IgD-negative memory B cell (primary cell): ENCODE measurements around the gene SS18L1. TPM values are rescaled to one million over a fixed set of nuclear protein-coding genes. Genes with fewer than 3 reads are reported as not detected.
A peak's percentile ranks its signal among the peaks of the same experiment; 100 is the strongest.

Experiments
- H3K27ac Mint-ChIP-seq, 3 donors: one replicate each; pipeline ENCODE4 v1.8.0; 2020 to 2022; ENCODE audit warnings: mild to moderate bottlenecking in 3 of 3, mixed read lengths in 3 of 3, moderate library complexity in 1 of 3
- H3K27me3 Mint-ChIP-seq: one replicate; pipeline ENCODE4 v1.8.0; 2021; ENCODE audit warnings: mixed read lengths
- H3K36me3 Mint-ChIP-seq: one replicate; pipeline ENCODE4 v1.8.0; 2020; ENCODE audit warnings: mild to moderate bottlenecking, mixed read lengths
- H3K4me1 Mint-ChIP-seq, 3 donors: one replicate each; pipeline ENCODE4 v1.8.0; 2020 to 2022; ENCODE audit warnings: mixed read lengths in 3 of 3, mild to moderate bottlenecking in 1 of 3
- H3K4me3 Mint-ChIP-seq, 4 donors: one replicate each; pipeline ENCODE4 v1.8.0; 2020 to 2022; ENCODE audit warnings: mild to moderate bottlenecking in 4 of 4, mixed read lengths in 4 of 4, moderate library complexity in 3 of 4
- H3K9me3 Mint-ChIP-seq, 3 donors: one replicate each; pipeline ENCODE4 v1.8.0; 2020 to 2021; ENCODE audit warnings: mixed read lengths in 3 of 3, mild to moderate bottlenecking in 1 of 3
- polyA plus RNA-seq: library from polyadenylated mRNA; unstranded; fragments of 300-500 nt; fragmentation: Illumina TruSeq; gene quantifications from one replicate; pipeline ENCODE4 v1.2.3, GENCODE V29; 2021

The SS18L1 gene
- polyA plus RNA-seq, 1 donor from 2014 or later, result 1.4 TPM

- Mint-ChIP-seq H3K36me3 (peaks cover 14% of the 10 kb centered on the region), H3K27ac (peak overlapping the region in 1 of 3 donors; percentile 45), H3K9me3 (peaks cover 0 to 4% (median 3%) of the 10 kb centered on the region in 3 donors), H3K4me1 (peaks cover 11 to 13% (median 13%) of the 10 kb centered on the region in 3 donors), H3K4me3 (no peak overlapping the region), H3K27me3 (no peaks in the 10 kb centered on the region)
Observed at GRCh38 chr20:62149532-62150309, 6.2 kb downstream of the SS18L1 start.

- H3K36me3 Mint-ChIP-seq, result peaks cover 17% of the 10 kb centered on the region
- peaks cover 8 to 10% (median 9%) of the 10 kb centered on the region in 3 donors for H3K4me1 Mint-ChIP-seq
- H3K9me3 Mint-ChIP-seq, result peaks cover 0 to 4% (median 3%) of the 10 kb centered on the region in 3 donors
- no peak overlapping the region for H3K27ac Mint-ChIP-seq
- H3K27me3 Mint-ChIP-seq, result no peaks in the 10 kb centered on the region
- H3K4me3 Mint-ChIP-seq, result no peak overlapping the region
Observed at GRCh38 chr20:62150310-62150575, 6.7 kb downstream of the SS18L1 start.

- Mint-ChIP-seq H3K4me3 (no peak overlapping the region), H3K27me3 (no peaks in the 10 kb centered on the region), H3K9me3 (peaks cover 0 to 4% (median 3%) of the 10 kb centered on the region in 3 donors), H3K36me3 (peaks cover 18% of the 10 kb centered on the region), H3K27ac (no peak overlapping the region), H3K4me1 (peaks cover 5 to 10% (median 9%) of the 10 kb centered on the region in 3 donors)
Observed at GRCh38 chr20:62151225-62151624, 7.7 kb downstream of the SS18L1 start.

- no peak overlapping the region for H3K4me3 Mint-ChIP-seq
- H3K4me1 Mint-ChIP-seq, result peaks cover 5 to 11% (median 9%) of the 10 kb centered on the region in 3 donors
- H3K27ac Mint-ChIP-seq, result peak overlapping the region in 1 of 3 donors; percentile 68
- H3K36me3 Mint-ChIP-seq, result peaks cover 18% of the 10 kb centered on the region
- H3K27me3 Mint-ChIP-seq, result no peaks in the 10 kb centered on the region
- peaks cover 0 to 4% (median 3%) of the 10 kb centered on the region in 3 donors for H3K9me3 Mint-ChIP-seq
Observed at GRCh38 chr20:62151835-62152364, 8.3 kb downstream of the SS18L1 start.

GRCh38 chr20:62155428-62156253 is 12.1 kb downstream of the SS18L1 start:
- Mint-ChIP-seq H3K36me3 (peaks cover 19% of the 10 kb centered on the region), H3K27me3 (no peaks in the 10 kb centered on the region), H3K27ac (peak overlapping the region in 1 of 3 donors; percentile 87)

GRCh38 chr20:62156254-62156556 is 12.6 kb downstream of the SS18L1 start:
- no peak overlapping the region for H3K4me3 Mint-ChIP-seq
- H3K36me3 Mint-ChIP-seq, result peaks cover 20% of the 10 kb centered on the region
- peaks cover 0 to 11% (median 4%) of the 10 kb centered on the region in 3 donors for H3K4me1 Mint-ChIP-seq
- peaks cover 0 to 4% (median 3%) of the 10 kb centered on the region in 3 donors for H3K9me3 Mint-ChIP-seq
- no peaks in the 10 kb centered on the region for H3K27me3 Mint-ChIP-seq
- no peak overlapping the region for H3K27ac Mint-ChIP-seq

More at GRCh38 chr20:62155428-62156253, 12.1 kb downstream of the SS18L1 start:
- Mint-ChIP-seq H3K4me3 (peak overlapping the region in 1 of 4 donors; percentile 17), H3K9me3 (peaks cover 0 to 4% (median 3%) of the 10 kb centered on the region in 3 donors), H3K4me1 (peaks cover 0 to 11% (median 4%) of the 10 kb centered on the region in 3 donors)

- no peaks in the 10 kb centered on the region for H3K27me3 Mint-ChIP-seq
- peaks cover 20% of the 10 kb centered on the region for H3K36me3 Mint-ChIP-seq
- H3K4me3 Mint-ChIP-seq, result no peak overlapping the region
- peaks cover 0 to 4% (median 3%) of the 10 kb centered on the region in 3 donors for H3K9me3 Mint-ChIP-seq
- peaks cover 0 to 11% (median 4%) of the 10 kb centered on the region in 3 donors for H3K4me1 Mint-ChIP-seq
- H3K27ac Mint-ChIP-seq, result no peak overlapping the region
Observed at GRCh38 chr20:62156592-62157386, 13.2 kb downstream of the SS18L1 start.

- H3K4me1 Mint-ChIP-seq, result peaks cover 0 to 11% (median 4%) of the 10 kb centered on the region in 3 donors
- peaks cover 0 to 4% (median 3%) of the 10 kb centered on the region in 3 donors for H3K9me3 Mint-ChIP-seq
Observed at GRCh38 chr20:62157387-62158087, 14.0 kb downstream of the SS18L1 start.

GRCh38 chr20:62158088-62158400 is 14.5 kb downstream of the SS18L1 start:
- H3K27me3 Mint-ChIP-seq, result no peaks in the 10 kb centered on the region
- H3K4me1 Mint-ChIP-seq, result peaks cover 0 to 11% (median 0%) of the 10 kb centered on the region in 3 donors
- no peaks in the 10 kb centered on the region for H3K9me3 Mint-ChIP-seq
- H3K4me3 Mint-ChIP-seq, result no peak overlapping the region
- no peak overlapping the region for H3K27ac Mint-ChIP-seq
- H3K36me3 Mint-ChIP-seq, result peaks cover 18% of the 10 kb centered on the region

More at GRCh38 chr20:62157387-62158087, 14.0 kb downstream of the SS18L1 start:
- Mint-ChIP-seq H3K36me3 (peaks cover 20% of the 10 kb centered on the region), H3K27me3 (no peaks in the 10 kb centered on the region), H3K27ac (no peak overlapping the region), H3K4me3 (no peak overlapping the region)

GRCh38 chr20:62158541-62158940 is 15.0 kb downstream of the SS18L1 start:
- Mint-ChIP-seq H3K27me3 (no peaks in the 10 kb centered on the region), H3K4me1 (peaks cover 0 to 10% (median 0%) of the 10 kb centered on the region in 3 donors), H3K36me3 (peaks cover 17% of the 10 kb centered on the region), H3K27ac (no peak overlapping the region), H3K9me3 (no peaks in the 10 kb centered on the region), H3K4me3 (no peak overlapping the region)

- peaks cover 12% of the 10 kb centered on the region for H3K36me3 Mint-ChIP-seq
- no peaks in the 10 kb centered on the region for H3K27me3 Mint-ChIP-seq
- peaks cover 0 to 7% (median 0%) of the 10 kb centered on the region in 3 donors for H3K4me1 Mint-ChIP-seq
- no peak overlapping the region for H3K27ac Mint-ChIP-seq
- H3K4me3 Mint-ChIP-seq, result no peak overlapping the region
- no peaks in the 10 kb centered on the region for H3K9me3 Mint-ChIP-seq
Observed at GRCh38 chr20:62159052-62159451, 15.5 kb downstream of the SS18L1 start.

GRCh38 chr20:62159839-62160238 is 16.3 kb downstream of the SS18L1 start:
- peaks cover 0 to 4% (median 0%) of the 10 kb centered on the region in 3 donors for H3K4me1 Mint-ChIP-seq
- H3K27me3 Mint-ChIP-seq, result no peaks in the 10 kb centered on the region
- peak overlapping the region in 1 of 4 donors; percentile 32 for H3K4me3 Mint-ChIP-seq
- H3K36me3 Mint-ChIP-seq, result peaks cover 6% of the 10 kb centered on the region
- H3K9me3 Mint-ChIP-seq, result no peaks in the 10 kb centered on the region
- no peak overlapping the region for H3K27ac Mint-ChIP-seq

- H3K36me3 Mint-ChIP-seq, result peaks cover 4% of the 10 kb centered on the region
- H3K9me3 Mint-ChIP-seq, result no peaks in the 10 kb centered on the region
- H3K4me1 Mint-ChIP-seq, result peaks cover 0 to 4% (median 0%) of the 10 kb centered on the region in 3 donors
- no peaks in the 10 kb centered on the region for H3K27me3 Mint-ChIP-seq
- H3K4me3 Mint-ChIP-seq, result no peak overlapping the region
- H3K27ac Mint-ChIP-seq, result no peak overlapping the region
Observed at GRCh38 chr20:62160253-62160652, 16.7 kb downstream of the SS18L1 start.

- peaks cover 3% of the 10 kb centered on the region for H3K36me3 Mint-ChIP-seq
- no peak overlapping the region for H3K4me3 Mint-ChIP-seq
- no peaks in the 10 kb centered on the region for H3K9me3 Mint-ChIP-seq
- no peak overlapping the region for H3K27ac Mint-ChIP-seq
- no peaks in the 10 kb centered on the region for H3K27me3 Mint-ChIP-seq
- peaks cover 0 to 2% (median 0%) of the 10 kb centered on the region in 3 donors for H3K4me1 Mint-ChIP-seq
Observed at GRCh38 chr20:62160876-62161275, 17.3 kb downstream of the SS18L1 start.
